ENCODE measurements around the gene GASK1B. TPM values are rescaled to one million over a fixed set of nuclear protein-coding genes. Genes with fewer than 3 reads are reported as not detected.
A peak's percentile ranks its signal among the peaks of the same experiment; 100 is the strongest.

GASK1B gene
- total RNA-seq, 1 experiment from 2014 or later: 1.3 TPM

- Histone ChIP-seq H3K9me3 (ENCODE audit: control insufficient read depth in 1 of 2, insufficient read depth in 1 of 2, low read depth in 1 of 2, low read length in 2 of 2) (no peaks in the 10 kb centered on the region), H3K27ac (ENCODE audit: low read depth, low read length) (peak overlapping the region; percentile 55; the same call in 1 of the 2 replicates), H3K27me3 (ENCODE audit: insufficient read depth, low read length) (no peaks in the 10 kb centered on the region), H3K9ac (ENCODE audit: low read length) (peak overlapping the region; percentile 79), H3K4me2 (ENCODE audit: low read length) (peak overlapping the region; percentile 83), H2AFZ (ENCODE audit: low read depth, low read length, poor library complexity, severe bottlenecking) (peak overlapping the region; percentile 75), H3K4me1 (ENCODE audit: control insufficient read depth in 1 of 2, insufficient read depth in 2 of 2, low read length in 2 of 2) (peaks cover 5 to 16% of the 10 kb centered on the region in 2 experiments; a peak in 3 of 4 replicates), H3K79me2 (ENCODE audit: insufficient read depth, low read length) (no peaks in the 10 kb centered on the region), H3K36me3 (ENCODE audit: control insufficient read depth in 1 of 2, insufficient read depth in 2 of 2, low read length in 2 of 2) (0 out of 4 replicates have a peak, but pooled peaks cover 0 to 5% of the 10 kb centered on the region in 2 experiments), H4K20me1 (ENCODE audit: insufficient read depth) (no peaks in the 10 kb centered on the region), H3K9me2 (ENCODE audit: insufficient read depth) (no peaks in the 10 kb centered on the region), H3K4me3 (replicated peaks in 1 of 2; ENCODE audit: low read depth in 1 of 2, low read length in 2 of 2) (peak overlapping the region; percentile 66 to 72)
- TF ChIP-seq MAX (IDR thresholded peaks at IDR 0.05) (peak; percentile 17; the same call in 1 of the 2 replicates), REST (IDR thresholded peaks at IDR 0.05; ENCODE audit: low read depth) (no peak)
- intact Hi-C loops (cut with micrococcal nuclease): no loop called here
- ATAC-seq: no peak
- RAD21 ChIA-PET (ENCODE audit: low non-redundant PET in 1 of 2, low total read pairs in 2 of 2, uncharacterized antibody in 2 of 2, unreplicated experiment in 2 of 2): no interaction called here
- BruUV-seq (replicated peaks): no TSS peak
- no peak for DNase-seq (ENCODE audit: low read depth, low spot score)
- POLR2A ChIA-PET: interaction anchor here (0.9 kb wide), 1 partner anchor 9 kb away, joined by 3 read pairs; no protein-coding TSS in a partner anchor
- CTCF ChIA-PET: no interaction called here
Measured at GRCh38 chr4:158211222-158211621, 38.4 kb upstream of the GASK1B start.

Measured in HCT116 (cell line).